ENCODE data around the gene IQCH. TPM values are rescaled to one million over a fixed set of nuclear protein-coding genes. Genes with fewer than 3 reads are reported as not detected.

The IQCH gene
- total and polyA plus RNA-seq, 2 experiments from 2014 or later = 1.7 to 4.6 TPM

DNA sequence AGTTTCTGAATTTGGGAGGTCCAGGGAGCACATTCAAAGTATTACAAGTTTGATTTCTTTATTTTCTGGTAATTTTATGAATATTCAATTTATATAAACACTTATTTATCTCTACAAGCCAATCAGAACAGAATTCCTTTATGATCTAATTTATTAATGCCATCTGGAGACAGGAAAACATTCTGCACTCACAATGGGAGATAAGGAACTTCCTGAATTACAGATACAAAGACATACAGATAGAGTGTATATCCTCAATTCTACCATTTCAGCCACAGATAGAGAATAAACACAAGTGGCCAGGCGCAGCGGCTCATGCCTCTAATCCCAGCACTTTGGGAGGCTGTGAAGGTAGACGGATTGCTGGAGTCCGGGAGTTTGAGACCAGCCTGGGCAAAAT is 86.0 kb downstream of the IQCH start:
- no peaks in the 10 kb centered on the region for H3K4me1 Mint-ChIP-seq
- Histone ChIP-seq H3K79me2 (replicated peaks; ENCODE audit: insufficient read depth) (no peaks in the 10 kb centered on the region), H4K20me1 (replicated peaks; ENCODE audit: insufficient read depth) (no peaks in the 10 kb centered on the region), H3K27me3 (ENCODE audit: insufficient read depth) (no peaks in the 10 kb centered on the region), H3K36me3 (ENCODE audit: insufficient read depth) (no peaks in the 10 kb centered on the region), H3F3A (replicated peaks; ENCODE audit: low read depth) (no peaks in the 10 kb centered on the region), H3K4me3 (no peak overlapping the region), H2AFZ (no peak overlapping the region), H3K4me1 (ENCODE audit: insufficient read depth) (no peaks in the 10 kb centered on the region), H3K4me2 (no peak overlapping the region), H3K27ac (ENCODE audit: low read depth) (no peak overlapping the region), H3K9me2 (ENCODE audit: insufficient read depth) (no peaks in the 10 kb centered on the region)
- peaks cover 3% of the 10 kb centered on the region for H3K27me3 Mint-ChIP-seq (ENCODE audit: insufficient read depth, low read depth, poor library complexity)
- peaks cover 12% of the 10 kb centered on the region; the same call in 2 of the 3 replicates for H3K36me3 Mint-ChIP-seq (ENCODE audit: low read depth)
- TF ChIP-seq, protein P1, sequence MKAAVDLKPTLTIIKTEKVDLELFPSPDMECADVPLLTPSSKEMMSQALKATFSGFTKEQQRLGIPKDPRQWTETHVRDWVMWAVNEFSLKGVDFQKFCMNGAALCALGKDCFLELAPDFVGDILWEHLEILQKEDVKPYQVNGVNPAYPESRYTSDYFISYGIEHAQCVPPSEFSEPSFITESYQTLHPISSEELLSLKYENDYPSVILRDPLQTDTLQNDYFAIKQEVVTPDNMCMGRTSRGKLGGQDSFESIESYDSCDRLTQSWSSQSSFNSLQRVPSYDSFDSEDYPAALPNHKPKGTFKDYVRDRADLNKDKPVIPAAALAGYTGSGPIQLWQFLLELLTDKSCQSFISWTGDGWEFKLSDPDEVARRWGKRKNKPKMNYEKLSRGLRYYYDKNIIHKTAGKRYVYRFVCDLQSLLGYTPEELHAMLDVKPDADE (IDR thresholded peaks at IDR 0.05) = no peak
- TF ChIP-seq CREB1 (CRISPR knock-in tag; IDR thresholded peaks at IDR 0.05; ENCODE audit: low read depth) = no peak
- ATAC-seq (no peak), DNase-seq (ENCODE audit: low spot score) (no peak)
- no peak overlapping the region for H3K4me3 Mint-ChIP-seq
- peaks cover 12% of the 10 kb centered on the region for H3K9me3 Mint-ChIP-seq
- H3K27ac Mint-ChIP-seq = no peak overlapping the region

DNA sequence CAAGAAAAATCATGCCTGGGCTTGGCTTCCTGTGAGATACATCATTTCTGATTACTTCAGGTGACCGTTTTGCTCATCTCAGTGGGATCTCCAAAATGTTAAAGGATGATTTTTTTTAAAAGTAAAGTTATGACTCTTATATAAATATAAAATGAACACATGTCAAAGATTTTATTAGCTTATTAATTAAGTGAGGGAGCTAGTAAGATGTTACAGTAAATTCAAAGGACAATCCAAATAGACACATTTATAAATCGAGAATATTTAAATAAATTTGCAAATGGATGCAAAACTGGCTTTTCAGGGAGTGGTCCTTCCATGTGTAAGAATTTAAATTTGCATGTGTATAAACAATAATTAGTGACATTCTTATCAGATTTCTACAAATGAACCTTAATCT is 87.0 kb downstream of the IQCH start:
- no peak overlapping the region for H3K27ac Mint-ChIP-seq
- no peak overlapping the region for H3K4me3 ChIP-seq
- H3K4me1 ChIP-seq (ENCODE audit: insufficient read depth) = no peaks in the 10 kb centered on the region
- H3K79me2 ChIP-seq (replicated peaks; ENCODE audit: insufficient read depth) = no peaks in the 10 kb centered on the region
- H3K27me3 Mint-ChIP-seq (ENCODE audit: insufficient read depth, low read depth, poor library complexity) = peaks cover 3% of the 10 kb centered on the region
- H3F3A ChIP-seq (replicated peaks; ENCODE audit: low read depth) = no peaks in the 10 kb centered on the region
- H3K9me3 Mint-ChIP-seq = peaks cover 12% of the 10 kb centered on the region
- TF ChIP-seq CREB1 (CRISPR knock-in tag; IDR thresholded peaks at IDR 0.05; ENCODE audit: low read depth) = no peak
- TF ChIP-seq, protein P2, sequence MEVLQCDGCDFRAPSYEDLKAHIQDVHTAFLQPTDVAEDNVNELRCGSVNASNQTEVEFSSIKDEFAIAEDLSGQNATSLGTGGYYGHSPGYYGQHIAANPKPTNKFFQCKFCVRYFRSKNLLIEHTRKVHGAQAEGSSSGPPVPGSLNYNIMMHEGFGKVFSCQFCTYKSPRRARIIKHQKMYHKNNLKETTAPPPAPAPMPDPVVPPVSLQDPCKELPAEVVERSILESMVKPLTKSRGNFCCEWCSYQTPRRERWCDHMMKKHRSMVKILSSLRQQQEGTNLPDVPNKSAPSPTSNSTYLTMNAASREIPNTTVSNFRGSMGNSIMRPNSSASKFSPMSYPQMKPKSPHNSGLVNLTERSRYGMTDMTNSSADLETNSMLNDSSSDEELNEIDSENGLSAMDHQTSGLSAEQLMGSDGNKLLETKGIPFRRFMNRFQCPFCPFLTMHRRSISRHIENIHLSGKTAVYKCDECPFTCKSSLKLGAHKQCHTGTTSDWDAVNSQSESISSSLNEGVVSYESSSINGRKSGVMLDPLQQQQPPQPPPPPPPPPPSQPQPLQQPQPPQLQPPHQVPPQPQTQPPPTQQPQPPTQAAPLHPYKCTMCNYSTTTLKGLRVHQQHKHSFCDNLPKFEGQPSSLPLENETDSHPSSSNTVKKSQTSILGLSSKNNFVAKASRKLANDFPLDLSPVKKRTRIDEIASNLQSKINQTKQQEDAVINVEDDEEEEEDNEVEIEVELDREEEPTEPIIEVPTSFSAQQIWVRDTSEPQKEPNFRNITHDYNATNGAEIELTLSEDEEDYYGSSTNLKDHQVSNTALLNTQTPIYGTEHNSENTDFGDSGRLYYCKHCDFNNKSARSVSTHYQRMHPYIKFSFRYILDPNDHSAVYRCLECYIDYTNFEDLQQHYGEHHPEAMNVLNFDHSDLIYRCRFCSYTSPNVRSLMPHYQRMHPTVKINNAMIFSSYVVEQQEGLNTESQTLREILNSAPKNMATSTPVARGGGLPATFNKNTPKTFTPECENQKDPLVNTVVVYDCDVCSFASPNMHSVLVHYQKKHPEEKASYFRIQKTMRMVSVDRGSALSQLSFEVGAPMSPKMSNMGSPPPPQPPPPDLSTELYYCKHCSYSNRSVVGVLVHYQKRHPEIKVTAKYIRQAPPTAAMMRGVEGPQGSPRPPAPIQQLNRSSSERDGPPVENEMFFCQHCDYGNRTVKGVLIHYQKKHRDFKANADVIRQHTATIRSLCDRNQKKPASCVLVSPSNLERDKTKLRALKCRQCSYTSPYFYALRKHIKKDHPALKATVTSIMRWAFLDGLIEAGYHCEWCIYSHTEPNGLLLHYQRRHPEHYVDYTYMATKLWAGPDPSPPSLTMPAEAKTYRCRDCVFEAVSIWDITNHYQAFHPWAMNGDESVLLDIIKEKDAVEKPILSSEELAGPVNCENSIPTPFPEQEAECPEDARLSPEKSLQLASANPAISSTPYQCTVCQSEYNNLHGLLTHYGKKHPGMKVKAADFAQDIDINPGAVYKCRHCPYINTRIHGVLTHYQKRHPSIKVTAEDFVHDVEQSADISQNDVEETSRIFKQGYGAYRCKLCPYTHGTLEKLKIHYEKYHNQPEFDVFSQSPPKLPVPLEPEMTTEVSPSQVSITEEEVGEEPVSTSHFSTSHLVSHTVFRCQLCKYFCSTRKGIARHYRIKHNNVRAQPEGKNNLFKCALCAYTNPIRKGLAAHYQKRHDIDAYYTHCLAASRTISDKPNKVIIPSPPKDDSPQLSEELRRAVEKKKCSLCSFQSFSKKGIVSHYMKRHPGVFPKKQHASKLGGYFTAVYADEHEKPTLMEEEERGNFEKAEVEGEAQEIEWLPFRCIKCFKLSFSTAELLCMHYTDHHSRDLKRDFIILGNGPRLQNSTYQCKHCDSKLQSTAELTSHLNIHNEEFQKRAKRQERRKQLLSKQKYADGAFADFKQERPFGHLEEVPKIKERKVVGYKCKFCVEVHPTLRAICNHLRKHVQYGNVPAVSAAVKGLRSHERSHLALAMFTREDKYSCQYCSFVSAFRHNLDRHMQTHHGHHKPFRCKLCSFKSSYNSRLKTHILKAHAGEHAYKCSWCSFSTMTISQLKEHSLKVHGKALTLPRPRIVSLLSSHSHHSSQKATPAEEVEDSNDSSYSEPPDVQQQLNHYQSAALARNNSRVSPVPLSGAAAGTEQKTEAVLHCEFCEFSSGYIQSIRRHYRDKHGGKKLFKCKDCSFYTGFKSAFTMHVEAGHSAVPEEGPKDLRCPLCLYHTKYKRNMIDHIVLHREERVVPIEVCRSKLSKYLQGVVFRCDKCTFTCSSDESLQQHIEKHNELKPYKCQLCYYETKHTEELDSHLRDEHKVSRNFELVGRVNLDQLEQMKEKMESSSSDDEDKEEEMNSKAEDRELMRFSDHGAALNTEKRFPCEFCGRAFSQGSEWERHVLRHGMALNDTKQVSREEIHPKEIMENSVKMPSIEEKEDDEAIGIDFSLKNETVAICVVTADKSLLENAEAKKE (CRISPR knock-in tag; IDR thresholded peaks at IDR 0.05) = no peak
- TF ChIP-seq, protein P3, sequence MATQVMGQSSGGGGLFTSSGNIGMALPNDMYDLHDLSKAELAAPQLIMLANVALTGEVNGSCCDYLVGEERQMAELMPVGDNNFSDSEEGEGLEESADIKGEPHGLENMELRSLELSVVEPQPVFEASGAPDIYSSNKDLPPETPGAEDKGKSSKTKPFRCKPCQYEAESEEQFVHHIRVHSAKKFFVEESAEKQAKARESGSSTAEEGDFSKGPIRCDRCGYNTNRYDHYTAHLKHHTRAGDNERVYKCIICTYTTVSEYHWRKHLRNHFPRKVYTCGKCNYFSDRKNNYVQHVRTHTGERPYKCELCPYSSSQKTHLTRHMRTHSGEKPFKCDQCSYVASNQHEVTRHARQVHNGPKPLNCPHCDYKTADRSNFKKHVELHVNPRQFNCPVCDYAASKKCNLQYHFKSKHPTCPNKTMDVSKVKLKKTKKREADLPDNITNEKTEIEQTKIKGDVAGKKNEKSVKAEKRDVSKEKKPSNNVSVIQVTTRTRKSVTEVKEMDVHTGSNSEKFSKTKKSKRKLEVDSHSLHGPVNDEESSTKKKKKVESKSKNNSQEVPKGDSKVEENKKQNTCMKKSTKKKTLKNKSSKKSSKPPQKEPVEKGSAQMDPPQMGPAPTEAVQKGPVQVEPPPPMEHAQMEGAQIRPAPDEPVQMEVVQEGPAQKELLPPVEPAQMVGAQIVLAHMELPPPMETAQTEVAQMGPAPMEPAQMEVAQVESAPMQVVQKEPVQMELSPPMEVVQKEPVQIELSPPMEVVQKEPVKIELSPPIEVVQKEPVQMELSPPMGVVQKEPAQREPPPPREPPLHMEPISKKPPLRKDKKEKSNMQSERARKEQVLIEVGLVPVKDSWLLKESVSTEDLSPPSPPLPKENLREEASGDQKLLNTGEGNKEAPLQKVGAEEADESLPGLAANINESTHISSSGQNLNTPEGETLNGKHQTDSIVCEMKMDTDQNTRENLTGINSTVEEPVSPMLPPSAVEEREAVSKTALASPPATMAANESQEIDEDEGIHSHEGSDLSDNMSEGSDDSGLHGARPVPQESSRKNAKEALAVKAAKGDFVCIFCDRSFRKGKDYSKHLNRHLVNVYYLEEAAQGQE (IDR thresholded peaks at IDR 0.05; ENCODE audit: unreplicated experiment) = no peak
- TF ChIP-seq, protein P4, sequence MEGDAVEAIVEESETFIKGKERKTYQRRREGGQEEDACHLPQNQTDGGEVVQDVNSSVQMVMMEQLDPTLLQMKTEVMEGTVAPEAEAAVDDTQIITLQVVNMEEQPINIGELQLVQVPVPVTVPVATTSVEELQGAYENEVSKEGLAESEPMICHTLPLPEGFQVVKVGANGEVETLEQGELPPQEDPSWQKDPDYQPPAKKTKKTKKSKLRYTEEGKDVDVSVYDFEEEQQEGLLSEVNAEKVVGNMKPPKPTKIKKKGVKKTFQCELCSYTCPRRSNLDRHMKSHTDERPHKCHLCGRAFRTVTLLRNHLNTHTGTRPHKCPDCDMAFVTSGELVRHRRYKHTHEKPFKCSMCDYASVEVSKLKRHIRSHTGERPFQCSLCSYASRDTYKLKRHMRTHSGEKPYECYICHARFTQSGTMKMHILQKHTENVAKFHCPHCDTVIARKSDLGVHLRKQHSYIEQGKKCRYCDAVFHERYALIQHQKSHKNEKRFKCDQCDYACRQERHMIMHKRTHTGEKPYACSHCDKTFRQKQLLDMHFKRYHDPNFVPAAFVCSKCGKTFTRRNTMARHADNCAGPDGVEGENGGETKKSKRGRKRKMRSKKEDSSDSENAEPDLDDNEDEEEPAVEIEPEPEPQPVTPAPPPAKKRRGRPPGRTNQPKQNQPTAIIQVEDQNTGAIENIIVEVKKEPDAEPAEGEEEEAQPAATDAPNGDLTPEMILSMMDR (conservative IDR thresholded peaks at IDR 0.05; ENCODE audit: low read depth in 2 of 2) = no peak
- H3K4me2 ChIP-seq = no peak overlapping the region
- ATAC-seq = no peak
- no peak overlapping the region for H2AFZ ChIP-seq
- peaks cover 12% of the 10 kb centered on the region; the same call in 2 of the 3 replicates for H3K36me3 Mint-ChIP-seq (ENCODE audit: low read depth)
- no peaks in the 10 kb centered on the region for H3K27me3 ChIP-seq (ENCODE audit: insufficient read depth)
- H3K27ac ChIP-seq (ENCODE audit: low read depth) = no peak overlapping the region
- no peak for DNase-seq (ENCODE audit: low spot score)
- H3K9me2 ChIP-seq (ENCODE audit: insufficient read depth) = no peaks in the 10 kb centered on the region
- no peak overlapping the region for H3K4me3 Mint-ChIP-seq
- no peaks in the 10 kb centered on the region for H3K4me1 Mint-ChIP-seq
- H4K20me1 ChIP-seq (replicated peaks; ENCODE audit: insufficient read depth) = no peaks in the 10 kb centered on the region
- no peaks in the 10 kb centered on the region; the same call in 1 of the 2 replicates for H3K36me3 ChIP-seq (ENCODE audit: insufficient read depth)
